CD14-positive monocyte (primary cell): ENCODE measurements around the gene PLXNA4. TPM values are rescaled to one million over a fixed set of nuclear protein-coding genes. Genes with fewer than 3 reads are reported as not detected.
A peak's percentile ranks its signal among the peaks of the same experiment; 100 is the strongest.

Experiments used
- DNase-seq, 3 donors: peaks; one replicate each; pipeline ENCODE4 v3.0.0-alpha.2; 2011 to 2022
- H2AFZ ChIP-seq: 2 replicates; pipeline ENCODE4 v1.6.0; 2012; ENCODE audit warnings: mild to moderate bottlenecking, low read depth, low read length, inconsistent platforms; ENCODE audit not compliant: insufficient read depth, poor library complexity, severe bottlenecking
- H3K27ac ChIP-seq, 2 donors: 1 replicate in 1 of 2; 2 replicates in 1 of 2; pipeline ENCODE4 v1.5.1; 2012 to 2013; ENCODE audit warnings: low read length in 2 of 2, control low read depth in 1 of 2, inconsistent platforms in 1 of 2, low read depth in 1 of 2, mild to moderate bottlenecking in 1 of 2
- H3K27me3 ChIP-seq, 2 donors: one replicate each; pipeline versions ENCODE4 v1.6.0 to v1.6.1; 2011 to 2013; ENCODE audit warnings: low read length in 2 of 2; ENCODE audit not compliant: control insufficient read depth in 2 of 2, insufficient read depth in 2 of 2
- H3K36me3 ChIP-seq, 2 donors: replicated peaks in 1 of 2; 1 replicate in 1 of 2; 2 replicates in 1 of 2; pipeline versions ENCODE4 v1.5.1 to v1.6.1; 2012 to 2013; ENCODE audit warnings: low read length in 2 of 2, control low read depth in 1 of 2, inconsistent platforms in 1 of 2, mild to moderate bottlenecking in 1 of 2; ENCODE audit not compliant: insufficient read depth in 2 of 2, control insufficient read depth in 1 of 2
- H3K4me1 ChIP-seq, 2 donors: 1 replicate in 1 of 2; 2 replicates in 1 of 2; pipeline versions ENCODE4 v1.5.1 to v1.6.1; 2012 to 2013; ENCODE audit warnings: low read length in 2 of 2, control low read depth in 1 of 2, inconsistent platforms in 1 of 2, mild to moderate bottlenecking in 1 of 2, moderate library complexity in 1 of 2; ENCODE audit not compliant: insufficient read depth in 2 of 2, control insufficient read depth in 1 of 2
- H3K4me2 ChIP-seq: replicated peaks from 2 replicates; pipeline ENCODE3; 2012; ENCODE audit warnings: low read length, moderate library complexity, mild to moderate bottlenecking; ENCODE audit not compliant: poor library complexity, severe bottlenecking; ENCODE audit errors: extremely low read depth
- H3K4me3 ChIP-seq, 3 experiments: fragments of 200-600 bp in 1 of 3; sonication (generic) in 1 of 3; replicated peaks in 1 of 3; 1 replicate in 2 of 3; 2 replicates in 1 of 3; pipeline ENCODE4 v1.5.1; 2011 to 2013; ENCODE audit warnings: low read length in 3 of 3, mild to moderate bottlenecking in 3 of 3, control low read depth in 2 of 3, low read depth in 2 of 3, inconsistent platforms in 1 of 3, moderate library complexity in 1 of 3
- H3K79me2 ChIP-seq: 2 replicates; pipeline ENCODE4 v1.6.0; 2012; ENCODE audit warnings: mild to moderate bottlenecking, control low read depth, inconsistent platforms, low read length, moderate library complexity; ENCODE audit not compliant: insufficient read depth
- H3K9ac ChIP-seq: 2 replicates; pipeline ENCODE4 v1.6.0; 2017; ENCODE audit warnings: low read length, mild to moderate bottlenecking; ENCODE audit not compliant: insufficient read depth, poor library complexity, severe bottlenecking
- H3K9me3 ChIP-seq, 2 donors: replicated peaks in 1 of 2; 1 replicate in 1 of 2; 2 replicates in 1 of 2; pipeline versions ENCODE4 v1.5.1 to v1.6.1; 2012 to 2013; ENCODE audit warnings: low read length in 2 of 2, control low read depth in 1 of 2; ENCODE audit not compliant: control insufficient read depth in 1 of 2, insufficient read depth in 1 of 2
- H4K20me1 ChIP-seq: 2 replicates; pipeline ENCODE4 v1.6.0; 2012; ENCODE audit warnings: mild to moderate bottlenecking, low read length, control low read depth, moderate library complexity; ENCODE audit not compliant: insufficient read depth
- H3K27ac Mint-ChIP-seq, 7 donors: one replicate each; pipeline ENCODE4 v1.8.0; 2020; ENCODE audit warnings: mild to moderate bottlenecking in 7 of 7, mixed read lengths in 7 of 7, moderate library complexity in 6 of 7, inconsistent platforms in 2 of 7
- H3K27me3 Mint-ChIP-seq, 3 donors: one replicate each; pipeline ENCODE4 v1.8.0; 2021 to 2022; ENCODE audit warnings: low read depth in 3 of 3, mild to moderate bottlenecking in 3 of 3, mixed read lengths in 3 of 3, moderate library complexity in 3 of 3, inconsistent platforms in 1 of 3
- H3K36me3 Mint-ChIP-seq, 2 donors: one replicate each; pipeline ENCODE4 v1.8.0; 2020; ENCODE audit warnings: mixed read lengths in 2 of 2, inconsistent platforms in 1 of 2, mild to moderate bottlenecking in 1 of 2
- H3K4me1 Mint-ChIP-seq: one replicate; pipeline ENCODE4 v1.8.0; 2020; ENCODE audit warnings: mild to moderate bottlenecking, mixed read lengths
- H3K4me3 Mint-ChIP-seq, 2 donors: one replicate each; pipeline ENCODE4 v1.8.0; 2020; ENCODE audit warnings: mild to moderate bottlenecking in 2 of 2, mixed read lengths in 2 of 2, moderate library complexity in 1 of 2
- H3K9me3 Mint-ChIP-seq, 7 donors: one replicate each; pipeline ENCODE4 v1.8.0; 2020 to 2022; ENCODE audit warnings: mixed read lengths in 7 of 7, mild to moderate bottlenecking in 6 of 7, moderate library complexity in 6 of 7, inconsistent platforms in 2 of 7
- CTCF ChIP-seq: fragments of 200-600 bp; IDR thresholded peaks from one replicate; pipeline ENCODE4 v1.8.0; 2022; ENCODE audit warnings: antibody characterized with exemption, mild to moderate bottlenecking
- WGBS: methylation state at CpG from one replicate; pipeline ENCODE4 v1.1.5; 2013; ENCODE audit warnings: missing lambda C conversion rate; ENCODE audit not compliant: insufficient coverage; 5-methylcytosine and 5-hydroxymethylcytosine counted together
- intact Hi-C, 2 donors: fragments of 100-400 bp; cut with micrococcal nuclease; formaldehyde crosslinking; loops; one replicate each; pipeline versions ENCODE4 v1.15.0 to v1.15.1; 2023
- polyA plus RNA-seq, 3 donors: library from polyadenylated mRNA; depleted of rRNA in 1 of 3; unstranded in 2 of 3; stranded (reverse) in 1 of 3; fragments of 300-500 nt in 2 of 3; fragments of >200 nt in 1 of 3; fragmentation: Illumina TruSeq in 2 of 3; gene quantifications; 1 replicate in 2 of 3; 2 replicates in 1 of 3; pipeline ENCODE4 v1.2.3, GENCODE V29; 2012 to 2021

PLXNA4 gene
- polyA plus RNA-seq, 3 donors: not detected

GRCh38 chr7:132276976-132277725, 299.1 kb downstream of the PLXNA4 start:
- Mint-ChIP-seq H3K9me3 (peaks cover 0 to 6% (median 0%) of the 10 kb centered on the region in 7 donors), H3K36me3 (no peaks in the 10 kb centered on the region), H3K27me3 (peaks cover 0 to 4% (median 2%) of the 10 kb centered on the region in 3 donors), H3K4me1 (no peaks in the 10 kb centered on the region), H3K27ac (peak overlapping the region in 1 of 7 donors; percentile 21), H3K4me3 (no peak overlapping the region)
- no peaks in the 10 kb centered on the region for H3K79me2 ChIP-seq
- 85% methylated on average over 4 of the region's 5 CpGs for WGBS
- DNase-seq: no peak
- H3K4me3 ChIP-seq: no peak overlapping the region
- H3K9me3 ChIP-seq: no peaks in the 10 kb centered on the region
- H3K36me3 ChIP-seq: no peaks in the 10 kb centered on the region
- intact Hi-C loops: no loop called here
- H3K9ac ChIP-seq: no peak overlapping the region
- no peaks in the 10 kb centered on the region for H3K27me3 ChIP-seq
- H3K4me2 ChIP-seq: no peak overlapping the region
- H3K4me1 ChIP-seq: no peaks in the 10 kb centered on the region
- no peak overlapping the region for H3K27ac ChIP-seq
- TF ChIP-seq CTCF: no peak
- H2AFZ ChIP-seq: no peak overlapping the region
- no peaks in the 10 kb centered on the region for H4K20me1 ChIP-seq

GRCh38 chr7:132276234-132276630, 300.0 kb downstream of the PLXNA4 start:
- no peak for DNase-seq
- H3K9ac ChIP-seq: no peak overlapping the region
- Mint-ChIP-seq H3K27ac (no peak overlapping the region), H3K27me3 (peaks cover 0 to 4% (median 2%) of the 10 kb centered on the region in 3 donors), H3K9me3 (peaks cover 0 to 6% (median 0%) of the 10 kb centered on the region in 7 donors), H3K36me3 (no peaks in the 10 kb centered on the region), H3K4me3 (no peak overlapping the region), H3K4me1 (no peaks in the 10 kb centered on the region)
- no peaks in the 10 kb centered on the region for H4K20me1 ChIP-seq
- no peak for TF ChIP-seq CTCF
- H2AFZ ChIP-seq: no peak overlapping the region
- WGBS: 40% methylated on average over 1 of the region's 3 CpGs
- no peaks in the 10 kb centered on the region for H3K4me1 ChIP-seq
- no peaks in the 10 kb centered on the region for H3K36me3 ChIP-seq
- no peaks in the 10 kb centered on the region for H3K79me2 ChIP-seq
- intact Hi-C loops: no loop called here
- H3K4me3 ChIP-seq: no peak overlapping the region
- H3K27ac ChIP-seq: no peak overlapping the region
- H3K9me3 ChIP-seq: no peaks in the 10 kb centered on the region
- H3K27me3 ChIP-seq: no peaks in the 10 kb centered on the region
- H3K4me2 ChIP-seq: no peak overlapping the region
